ENCODE data around the gene ZSWIM8. TPM values are rescaled to one million over a fixed set of nuclear protein-coding genes. Genes with fewer than 3 reads are reported as not detected.

The ZSWIM8 gene
- total and polyA plus RNA-seq, 2 of the 8 experiments (the other 6 are each of a cell fraction or from before 2014, with no cell fraction given): 44.7 to 99.7 TPM

- POLR2A ChIA-PET (ENCODE audit: partially characterized antibody): interaction anchor here (0.9 to 6.2 kb wide), 10 partner anchors 9 to 42 kb away, joined by 3 to 56 read pairs (median 4); partner anchors contain the start of genes CHCHD1 and SEC24C
- no peak overlapping the region for H3K14ac ChIP-seq (ENCODE audit: insufficient read length)
- no peak overlapping the region for H2AFZ ChIP-seq (ENCODE audit: low read length)
- no peak overlapping the region for H3K56ac ChIP-seq (replicated peaks; ENCODE audit: insufficient read length, low read depth, low read length)
- H2BK15ac ChIP-seq (ENCODE audit: low read length): no peak overlapping the region
- no peaks in the 10 kb centered on the region for H3K27me3 ChIP-seq (replicated peaks in 1 of 4; ENCODE audit: control insufficient read depth in 3 of 4, extremely low read depth in 1 of 4, insufficient read depth in 3 of 4, low read length in 3 of 4)
- H3K9me3 ChIP-seq (ENCODE audit: insufficient read depth in 2 of 2, low read depth in 1 of 2, low read length in 1 of 2): no peaks in the 10 kb centered on the region
- no peak overlapping the region for H2AK5ac ChIP-seq (ENCODE audit: low read depth, low read length)
- no peak overlapping the region for H3K18ac ChIP-seq (ENCODE audit: extremely low read depth, low read length)
- no peak overlapping the region for H3K23ac ChIP-seq (ENCODE audit: insufficient read length)
- no peak overlapping the region for H2BK5ac ChIP-seq (ENCODE audit: low read depth, low read length)
- H3K79me2 ChIP-seq (ENCODE audit: control insufficient read depth in 1 of 2, insufficient read depth in 2 of 2, low read length in 2 of 2): peaks cover 0 to 2% of the 10 kb centered on the region in 2 experiments; a peak in 2 of 4 replicates
- no peak overlapping the region for H3K4me2 ChIP-seq (ENCODE audit: insufficient read depth in 1 of 2, low read depth in 2 of 2, low read length in 2 of 2)
- DNase-seq (ENCODE audit: low read depth in 1 of 2, low spot score in 2 of 2): no peak
- no peak overlapping the region for H4K5ac ChIP-seq (ENCODE audit: insufficient read length, low read depth, low read length)
- no peak overlapping the region for H2BK120ac ChIP-seq (replicated peaks; ENCODE audit: low read depth, low read length)
- H3K23me2 ChIP-seq (ENCODE audit: low read depth, low read length): peaks cover 8% of the 10 kb centered on the region
- WGBS, 2 experiments (ENCODE audit: extremely low coverage in 1 of 2, insufficient coverage in 1 of 2, insufficient read length in 1 of 2, insufficient replicate concordance in 2 of 2, low coverage in 1 of 2, low lambda C conversion rate in 2 of 2, missing lambda C conversion rate in 1 of 2): 81% methylated on average over 11 of the region's 11 CpGs; no CpG with 5 or more reads in 1 of the 2 experiments
- no peak overlapping the region for H2BK12ac ChIP-seq (ENCODE audit: low read depth, low read length)
- no peak overlapping the region for H3K27ac ChIP-seq (ENCODE audit: low read depth, low read length)
- H2BK20ac ChIP-seq (ENCODE audit: low read length): no peak overlapping the region
- TF ChIP-seq SIRT6 (IDR thresholded peaks at IDR 0.05; ENCODE audit: low read length): no peak
- peak; percentile 4 to 32 (median 19); a peak in 3 of 4 replicates for TF ChIP-seq CTCF (IDR thresholded peaks at IDR 0.05; ENCODE audit: control extremely low read depth in 1 of 3, insufficient read depth in 1 of 3, low read depth in 1 of 3, low read length in 3 of 3)
- H3K36me3 ChIP-seq (ENCODE audit: control insufficient read depth in 2 of 4, insufficient read depth in 4 of 4, low read length in 3 of 4): peaks cover 22 to 46% (median 37%) of the 10 kb centered on the region in 4 experiments
- no peak overlapping the region for H4K91ac ChIP-seq (replicated peaks; ENCODE audit: insufficient read length, low read length)
- CTCF ChIA-PET (ENCODE audit: partially characterized antibody): interaction anchor here (1.1 to 4.9 kb wide), 6 partner anchors 9 to 42 kb away, joined by 3 to 17 read pairs (median 4); partner anchors contain the start of gene CHCHD1
- H3K9ac ChIP-seq (replicated peaks in 1 of 4; ENCODE audit: extremely low read depth in 1 of 4, low read depth in 3 of 4, low read length in 3 of 4): no peak overlapping the region
- FAIRE-seq: no peak
- peaks cover 2% of the 10 kb centered on the region; the same call in 1 of the 2 replicates for H3K79me1 ChIP-seq (ENCODE audit: low read depth, low read length)
- peaks cover 0 to 6% of the 10 kb centered on the region in 2 experiments for H4K20me1 ChIP-seq (replicated peaks in 1 of 2; ENCODE audit: control insufficient read depth in 1 of 2, insufficient read depth in 2 of 2, low read length in 2 of 2)
- no peak overlapping the region for H3K4me3 ChIP-seq (ENCODE audit: extremely low read depth in 1 of 4, insufficient read depth in 2 of 4, low read depth in 3 of 4, low read length in 4 of 4)
- H3K4me1 ChIP-seq (replicated peaks in 1 of 4; ENCODE audit: control insufficient read depth in 3 of 4, insufficient read depth in 4 of 4, low read length in 3 of 4): peaks cover 0 to 11% (median 6%) of the 10 kb centered on the region in 4 experiments; a peak in 4 of 7 replicates
- H3K4ac ChIP-seq (replicated peaks; ENCODE audit: insufficient read length, low read depth, low read length): no peak overlapping the region
- no peak overlapping the region for H4K8ac ChIP-seq (ENCODE audit: extremely low read depth, insufficient read depth, low read length)
Measured at GRCh38 chr10:73768881-73769280, 16.5 kb upstream of the ZSWIM8 start.
